Measurements from ENCODE around the gene RELT.
"Not testable (repeated sequence)": the region's sequence is repeated elsewhere in the genome, so short reads cannot be mapped to it uniquely, and the experiment has no call there.

Gene RELT

DNA sequence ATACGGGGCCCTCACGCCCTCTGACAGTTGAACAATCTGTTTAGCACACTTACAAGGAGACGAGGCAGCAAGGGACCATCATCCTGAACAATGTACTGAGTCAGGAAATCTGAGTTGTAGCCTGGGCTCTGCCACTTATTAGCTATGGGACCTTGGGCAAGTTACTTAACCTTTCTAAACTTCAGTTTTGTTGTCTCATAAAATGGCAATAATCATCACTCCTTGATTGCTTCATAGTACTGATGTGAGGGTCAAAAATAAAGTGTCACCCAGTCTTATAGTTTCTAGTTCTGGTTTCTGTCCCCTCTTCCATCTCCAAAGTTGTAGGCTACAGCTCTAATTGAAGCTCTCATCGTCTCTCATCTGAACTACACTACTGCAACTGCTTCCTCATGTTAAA is 46.7 kb downstream of the RELT start:
- peaks cover 56% of the 10 kb centered on the region for H3K36me3 Mint-ChIP-seq (ENCODE audit: low read depth)
- H3K9me3 Mint-ChIP-seq: peaks cover 6% of the 10 kb centered on the region
- H3K27ac Mint-ChIP-seq: peak overlapping the region; percentile 82
- intact Hi-C loops (cut with micrococcal nuclease): loop anchor here (10.0 kb wide), 1 partner anchor 72 kb away; no protein-coding TSS in a partner anchor
- H3K4me3 Mint-ChIP-seq: no peak overlapping the region
- no peaks in the 10 kb centered on the region for H3K27me3 Mint-ChIP-seq
- H3K4me1 Mint-ChIP-seq (ENCODE audit: low read depth): peaks cover 61% of the 10 kb centered on the region

DNA sequence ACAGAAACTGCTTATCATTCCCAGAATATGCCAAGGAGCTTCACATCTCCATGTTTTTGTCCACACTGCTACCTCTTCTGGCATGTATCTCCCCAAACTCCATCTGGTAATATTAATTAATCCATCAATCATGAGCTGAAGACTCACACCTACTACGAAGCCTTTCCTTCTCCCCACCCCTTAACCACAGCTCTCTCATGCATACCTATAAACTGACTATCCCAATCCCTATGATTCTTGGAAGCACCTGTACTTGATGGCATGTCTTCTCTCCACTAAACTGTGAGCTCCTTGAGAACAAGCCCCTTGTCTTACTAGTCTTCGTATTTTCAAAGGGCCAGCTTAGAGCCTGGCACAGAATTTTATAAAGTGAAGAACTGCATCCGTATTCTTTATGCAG is 47.3 kb downstream of the RELT start:
- Mint-ChIP-seq H3K27ac (peak overlapping the region; percentile 82), H3K4me1 (ENCODE audit: low read depth) (peaks cover 67% of the 10 kb centered on the region), H3K4me3 (no peak overlapping the region), H3K9me3 (no peaks in the 10 kb centered on the region), H3K27me3 (no peaks in the 10 kb centered on the region), H3K36me3 (ENCODE audit: low read depth) (peaks cover 56% of the 10 kb centered on the region)
- intact Hi-C loops (cut with micrococcal nuclease): loop anchor here (10.0 kb wide), 1 partner anchor 71 kb away; no protein-coding TSS in a partner anchor

DNA sequence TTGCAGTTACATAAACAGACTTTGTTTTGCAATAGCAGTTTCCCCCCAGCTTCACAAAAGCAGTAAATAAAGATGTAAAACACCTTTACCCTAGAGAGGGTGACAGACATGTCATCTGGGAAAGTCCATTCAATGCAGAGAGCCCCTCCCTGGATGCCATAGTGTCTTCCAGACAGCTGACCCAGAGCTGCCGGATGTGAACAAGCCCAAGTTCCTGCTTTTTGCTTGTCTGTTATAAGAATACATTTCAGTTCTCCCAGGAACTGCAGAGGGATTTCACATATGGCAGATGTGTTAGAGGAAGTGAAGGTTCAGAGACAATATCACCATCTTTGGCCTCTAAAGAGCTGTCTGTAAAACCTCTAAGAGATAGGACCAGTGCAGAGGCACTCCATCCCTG is 48.9 kb downstream of the RELT start:
- Mint-ChIP-seq H3K4me3 (no peak overlapping the region), H3K36me3 (ENCODE audit: low read depth) (peaks cover 44% of the 10 kb centered on the region), H3K9me3 (no peaks in the 10 kb centered on the region), H3K27ac (peak overlapping the region; percentile 82), H3K27me3 (no peaks in the 10 kb centered on the region), H3K4me1 (ENCODE audit: low read depth) (peaks cover 80% of the 10 kb centered on the region)
- intact Hi-C loops (cut with micrococcal nuclease): loop anchor here (5.0 to 10.0 kb wide), 2 partner anchors 37 to 70 kb away; no protein-coding TSS in a partner anchor

DNA sequence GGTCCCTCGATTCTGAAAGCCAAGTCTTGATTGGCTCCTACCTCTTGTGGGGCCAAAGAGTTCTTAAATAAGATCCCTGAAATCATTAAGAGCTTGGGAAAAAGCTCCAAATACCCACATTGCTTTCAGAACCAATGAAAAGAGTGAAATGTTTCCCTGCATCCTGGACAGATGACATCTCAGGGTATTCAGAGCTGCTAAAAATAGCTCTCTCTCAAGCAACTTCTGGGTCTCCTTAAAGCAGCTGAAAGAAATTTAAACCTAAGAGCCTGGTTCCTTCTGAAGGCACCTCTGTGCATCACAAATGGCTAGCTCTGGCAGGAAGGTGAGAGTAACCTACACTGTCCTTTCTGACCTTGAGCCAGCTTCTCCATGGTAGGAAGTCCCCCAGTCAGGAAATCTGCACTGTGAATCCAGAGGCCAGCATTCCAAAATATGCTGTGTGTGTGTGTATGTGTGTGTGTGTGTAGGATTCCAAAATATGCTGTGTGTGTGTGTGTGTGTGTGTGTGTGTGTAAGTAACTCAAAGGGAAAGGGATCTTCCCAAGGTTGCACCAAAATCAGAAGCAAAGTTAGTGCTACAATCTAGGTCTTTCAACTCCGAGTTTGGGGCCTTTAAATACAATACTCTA is 50.1 kb downstream of the RELT start:
- Mint-ChIP-seq H3K9me3 (no peaks in the 10 kb centered on the region), H3K27ac (peak overlapping the region; percentile 82), H3K4me1 (ENCODE audit: low read depth) (peaks cover 68% of the 10 kb centered on the region), H3K27me3 (no peaks in the 10 kb centered on the region), H3K36me3 (ENCODE audit: low read depth) (peaks cover 36% of the 10 kb centered on the region), H3K4me3 (no peak overlapping the region)
- intact Hi-C loops (cut with micrococcal nuclease): loop anchor here (5.0 to 10.0 kb wide), 2 partner anchors 36 to 68 kb away; no protein-coding TSS in a partner anchor

DNA sequence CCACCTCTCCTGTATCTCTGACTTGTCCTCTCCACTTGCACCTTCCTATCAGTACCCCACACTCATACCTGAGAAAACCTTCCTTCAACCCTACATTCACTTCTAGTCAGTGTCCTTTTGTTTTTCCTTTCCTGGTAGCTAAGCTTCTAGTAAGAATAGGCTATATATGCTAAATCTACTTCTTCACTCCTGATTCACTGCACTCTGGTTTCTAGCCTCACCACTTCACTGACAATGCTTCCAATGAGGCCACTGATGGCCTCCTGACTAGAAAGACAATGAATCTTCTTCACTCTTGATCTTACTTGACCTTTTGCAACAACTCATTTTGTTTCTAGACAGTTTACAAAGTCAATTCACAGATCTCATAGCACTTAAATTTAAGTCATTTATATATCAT is 52.0 kb downstream of the RELT start:
- peak overlapping the region; percentile 56 for H3K27ac Mint-ChIP-seq
- H3K9me3 Mint-ChIP-seq: no peaks in the 10 kb centered on the region
- H3K27me3 Mint-ChIP-seq: no peaks in the 10 kb centered on the region
- peaks cover 62% of the 10 kb centered on the region for H3K4me1 Mint-ChIP-seq (ENCODE audit: low read depth)
- intact Hi-C loops (cut with micrococcal nuclease): loop anchor here (5.0 to 10.0 kb wide), 2 partner anchors 34 to 67 kb away; no protein-coding TSS in a partner anchor
- H3K36me3 Mint-ChIP-seq (ENCODE audit: low read depth): peaks cover 29% of the 10 kb centered on the region
- no peak overlapping the region for H3K4me3 Mint-ChIP-seq

DNA sequence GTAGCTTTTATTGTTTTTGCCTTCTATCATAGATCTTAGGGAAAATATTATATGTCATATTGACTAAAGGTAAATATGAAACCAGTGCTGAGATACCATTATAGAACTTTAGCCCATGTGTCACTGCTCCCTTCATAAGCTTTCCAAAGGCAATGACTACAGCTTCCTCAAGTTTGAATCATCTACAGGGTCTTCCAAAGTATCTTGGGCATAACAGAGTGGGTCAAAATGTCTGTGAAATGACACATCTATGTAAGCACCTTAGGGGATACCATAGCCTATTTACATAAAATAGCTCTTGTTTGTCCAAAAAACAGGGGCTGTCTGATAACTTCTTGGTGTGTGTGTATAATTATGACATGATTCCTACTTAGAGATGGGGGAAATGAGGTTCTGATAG is 52.5 kb downstream of the RELT start:
- no peak overlapping the region for H3K4me3 Mint-ChIP-seq
- intact Hi-C loops (cut with micrococcal nuclease): loop anchor here (5.0 to 10.0 kb wide), 2 partner anchors 34 to 66 kb away; no protein-coding TSS in a partner anchor
- no peak overlapping the region for H3K27ac Mint-ChIP-seq
- H3K4me1 Mint-ChIP-seq (ENCODE audit: low read depth): peaks cover 57% of the 10 kb centered on the region
- no peaks in the 10 kb centered on the region for H3K27me3 Mint-ChIP-seq
- peaks cover 27% of the 10 kb centered on the region for H3K36me3 Mint-ChIP-seq (ENCODE audit: low read depth)
- no peaks in the 10 kb centered on the region for H3K9me3 Mint-ChIP-seq

DNA sequence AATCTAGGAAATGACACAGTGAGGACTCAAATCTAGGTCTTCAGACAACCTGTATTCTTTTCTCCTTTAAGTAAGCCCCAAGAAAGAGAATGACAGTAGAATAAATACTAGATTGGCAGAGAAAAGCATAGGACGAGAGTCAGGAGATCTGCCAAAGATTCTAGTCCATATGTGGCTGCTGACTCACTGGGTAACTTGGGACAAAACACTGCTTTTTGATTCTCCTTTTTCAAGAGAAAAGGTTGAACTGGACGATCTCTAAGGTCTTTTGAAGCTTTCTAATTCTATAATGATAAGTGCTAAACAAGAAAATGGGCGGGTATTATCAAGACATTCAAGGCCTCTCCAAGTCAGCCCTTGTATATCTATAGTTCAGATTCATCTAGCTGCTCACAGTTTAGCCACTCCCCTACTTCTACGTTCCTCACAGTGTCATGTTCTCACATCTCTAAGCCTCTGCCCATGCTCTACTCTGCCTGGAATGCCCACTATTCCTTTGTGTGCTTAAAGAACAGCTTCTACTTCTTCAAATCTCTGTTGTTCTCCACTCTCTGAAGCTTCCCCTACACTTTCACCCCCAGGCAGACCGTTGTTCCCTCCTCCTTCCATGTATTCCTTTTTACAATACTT is 53.0 kb downstream of the RELT start:
- Mint-ChIP-seq H3K36me3 (ENCODE audit: low read depth) (peaks cover 27% of the 10 kb centered on the region), H3K27me3 (no peaks in the 10 kb centered on the region), H3K4me3 (no peak overlapping the region), H3K4me1 (ENCODE audit: low read depth) (peaks cover 52% of the 10 kb centered on the region), H3K27ac (peak overlapping the region; percentile 37), H3K9me3 (no peaks in the 10 kb centered on the region)
- intact Hi-C loops (cut with micrococcal nuclease): loop anchor here (5.0 to 10.0 kb wide), 2 partner anchors 33 to 66 kb away; no protein-coding TSS in a partner anchor

DNA sequence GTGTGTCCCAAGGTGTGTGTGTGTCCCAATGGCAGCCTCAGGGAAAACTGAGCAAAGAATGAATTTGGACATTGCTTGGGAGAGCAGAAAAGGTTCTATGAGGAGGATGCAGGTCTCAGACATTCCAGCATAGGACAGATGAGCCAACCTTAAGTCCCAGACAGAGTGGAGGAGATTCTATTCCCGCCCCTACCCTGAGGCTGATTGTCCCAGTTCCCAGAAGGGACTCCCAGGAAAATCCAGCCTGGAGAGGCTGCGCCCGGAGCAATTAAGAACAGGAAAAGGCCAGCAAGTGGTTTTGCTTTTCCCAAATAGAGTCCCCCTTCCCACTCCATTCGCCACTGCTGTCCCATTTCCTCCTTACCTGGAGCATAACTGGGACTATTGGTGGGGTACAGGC is 54.1 kb downstream of the RELT start:
- no peak overlapping the region for H3K27ac Mint-ChIP-seq
- H3K9me3 Mint-ChIP-seq: no peaks in the 10 kb centered on the region
- H3K27me3 Mint-ChIP-seq: no peaks in the 10 kb centered on the region
- intact Hi-C loops (cut with micrococcal nuclease): no loop called here
- peaks cover 43% of the 10 kb centered on the region for H3K4me1 Mint-ChIP-seq (ENCODE audit: low read depth)
- peaks cover 27% of the 10 kb centered on the region for H3K36me3 Mint-ChIP-seq (ENCODE audit: low read depth)
- no peak overlapping the region for H3K4me3 Mint-ChIP-seq

DNA sequence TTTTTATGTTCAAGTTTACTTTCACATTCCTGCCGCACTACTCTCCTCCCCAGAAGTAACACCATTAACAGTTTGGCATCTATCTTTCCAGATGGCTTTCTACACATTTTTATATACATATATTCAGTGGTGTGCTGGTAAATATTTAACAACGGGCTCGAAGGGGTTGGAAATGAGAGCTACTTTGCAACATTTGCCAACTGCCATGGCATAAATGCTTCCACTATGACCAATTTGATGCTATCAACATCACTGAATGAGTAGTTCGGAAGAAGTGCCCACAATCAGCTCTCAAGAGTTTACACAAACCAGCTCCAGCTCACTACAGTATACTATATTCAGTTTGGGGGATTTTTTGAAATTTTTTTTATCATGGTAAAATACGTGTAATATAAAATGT is 55.2 kb downstream of the RELT start:
- no peaks in the 10 kb centered on the region for H3K9me3 Mint-ChIP-seq
- no peak overlapping the region for H3K27ac Mint-ChIP-seq
- no peak overlapping the region for H3K4me3 Mint-ChIP-seq

DNA sequence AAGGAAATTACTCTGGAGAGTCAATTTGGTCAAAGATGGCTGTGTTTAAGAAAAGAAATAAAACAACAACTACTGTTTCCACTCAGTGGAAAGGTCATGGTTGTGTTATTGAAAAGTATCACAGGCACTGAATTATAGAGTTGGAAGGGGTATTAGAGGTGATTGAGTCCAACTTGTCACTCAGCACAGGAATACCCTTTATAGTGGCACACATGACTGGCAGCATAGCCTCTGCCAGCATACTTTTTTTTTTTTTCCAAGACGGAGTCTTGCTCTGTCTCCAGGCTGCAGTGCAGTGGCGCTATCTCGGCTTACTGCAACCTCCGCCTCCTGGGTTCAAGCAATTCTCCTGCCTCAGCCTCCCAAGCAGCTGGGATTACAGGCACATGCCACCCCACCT is 60.7 kb downstream of the RELT start:
- H3K4me3 Mint-ChIP-seq; H3K9me3 Mint-ChIP-seq; H3K4me1 Mint-ChIP-seq (ENCODE audit: low read depth); H3K27ac Mint-ChIP-seq; H3K27me3 Mint-ChIP-seq; intact Hi-C loops (cut with micrococcal nuclease): not testable (repeated sequence)
- peaks cover 14% of the 10 kb centered on the region for H3K36me3 Mint-ChIP-seq (ENCODE audit: low read depth)

More for the DNA sequence above, 55.2 kb downstream of the RELT start:
- Mint-ChIP-seq H3K36me3 (ENCODE audit: low read depth) (peaks cover 25% of the 10 kb centered on the region), H3K4me1 (ENCODE audit: low read depth) (peaks cover 32% of the 10 kb centered on the region), H3K27me3 (no peaks in the 10 kb centered on the region)
- intact Hi-C loops (cut with micrococcal nuclease): no loop called here

DNA sequence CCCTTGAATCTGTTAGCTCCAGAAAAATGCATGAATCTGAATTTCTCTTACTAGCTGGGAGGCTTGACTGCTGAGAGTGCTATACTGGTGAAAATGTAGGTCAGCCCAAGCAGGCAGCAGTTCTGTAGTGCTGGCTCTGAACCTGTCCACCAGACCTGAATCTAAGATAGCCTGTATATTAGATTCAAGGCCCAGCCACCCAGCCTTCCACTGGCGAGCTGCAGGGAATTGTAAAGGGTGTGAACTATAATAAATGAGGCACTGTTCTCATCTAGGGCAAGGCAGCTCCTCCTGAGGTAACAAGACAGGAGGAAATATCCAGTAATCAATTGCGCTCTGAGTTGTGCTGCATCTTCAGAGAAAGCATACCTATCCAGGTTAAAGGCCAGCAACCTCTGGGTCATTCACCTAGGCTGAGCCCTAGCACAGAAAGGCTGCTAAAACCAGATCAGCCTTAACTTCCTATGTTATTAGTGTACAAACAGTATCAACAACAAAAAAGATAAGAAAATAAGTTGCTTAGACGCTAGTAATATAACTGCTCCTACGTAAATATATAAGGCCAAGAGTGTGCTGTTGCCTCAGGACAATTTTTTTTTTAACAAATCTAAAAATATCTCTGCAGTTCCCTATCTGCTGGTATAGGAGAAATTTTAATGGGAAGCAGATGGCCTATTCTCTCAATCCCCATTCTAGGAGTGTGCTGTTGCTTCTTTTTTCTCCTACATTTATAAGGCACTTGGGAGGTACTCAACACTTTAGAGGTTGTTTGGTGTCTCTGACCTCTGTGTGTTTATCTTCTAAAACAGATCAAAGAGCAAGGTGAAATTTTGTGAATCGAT is 63.0 kb downstream of the RELT start:
- Mint-ChIP-seq H3K9me3 (no peaks in the 10 kb centered on the region), H3K27ac (no peak overlapping the region), H3K27me3 (no peaks in the 10 kb centered on the region), H3K4me1 (ENCODE audit: low read depth) (no peaks in the 10 kb centered on the region), H3K36me3 (ENCODE audit: low read depth) (peaks cover 17% of the 10 kb centered on the region), H3K4me3 (no peak overlapping the region)
- intact Hi-C loops (cut with micrococcal nuclease): no loop called here

DNA sequence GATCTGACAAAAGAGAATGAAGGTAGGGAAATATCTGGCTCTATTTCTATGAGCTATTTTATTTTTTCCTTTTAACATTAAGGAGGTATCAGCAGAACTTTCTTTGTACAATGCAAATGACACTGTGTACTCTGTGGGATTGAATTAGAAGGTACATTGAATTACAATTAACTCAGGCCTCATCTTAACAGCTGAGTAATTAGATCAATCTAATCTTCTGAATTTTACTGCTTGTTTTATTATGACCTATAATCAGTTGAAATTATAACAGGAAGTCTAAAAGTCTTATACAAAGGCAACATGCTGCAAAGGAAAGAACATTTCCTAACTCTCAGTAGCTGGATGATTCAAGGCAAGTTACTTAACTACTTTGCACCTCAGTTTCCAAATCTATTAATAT is 69.8 kb downstream of the RELT start:
- Mint-ChIP-seq H3K4me1 (ENCODE audit: low read depth) (peaks cover 17% of the 10 kb centered on the region), H3K4me3 (no peak overlapping the region), H3K9me3 (no peaks in the 10 kb centered on the region), H3K27ac (no peak overlapping the region), H3K27me3 (no peaks in the 10 kb centered on the region), H3K36me3 (ENCODE audit: low read depth) (peaks cover 16% of the 10 kb centered on the region)
- intact Hi-C loops (cut with micrococcal nuclease): no loop called here

DNA sequence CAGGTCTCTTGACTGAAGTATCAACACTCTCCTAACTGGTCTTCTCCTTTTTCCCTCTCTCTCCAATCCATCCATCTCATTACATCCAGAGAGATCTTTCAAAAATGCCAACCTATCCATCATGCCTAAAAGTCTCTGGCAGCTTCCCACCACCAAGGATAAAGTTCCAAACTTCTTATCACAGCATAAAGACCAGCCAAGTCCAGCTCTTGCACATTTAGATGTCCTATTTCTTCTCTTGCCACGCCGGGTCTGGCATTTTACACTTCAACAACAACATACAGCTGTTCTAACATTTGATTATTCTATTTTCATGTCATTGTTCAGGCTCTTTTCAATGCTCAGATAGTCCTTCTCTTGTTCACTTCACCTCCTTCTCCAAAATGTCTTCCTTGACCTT is 70.6 kb downstream of the RELT start:
- Mint-ChIP-seq H3K4me1 (ENCODE audit: low read depth) (peaks cover 20% of the 10 kb centered on the region), H3K4me3 (no peak overlapping the region), H3K27ac (no peak overlapping the region), H3K9me3 (no peaks in the 10 kb centered on the region), H3K36me3 (ENCODE audit: low read depth) (peaks cover 10% of the 10 kb centered on the region), H3K27me3 (no peaks in the 10 kb centered on the region)
- intact Hi-C loops (cut with micrococcal nuclease): no loop called here
